ENCODE measurements around the gene XRCC4.
"Not testable (repeated sequence)": the region's sequence is repeated elsewhere in the genome, so short reads cannot be mapped to it uniquely, and the experiment has no call there.

XRCC4 gene

GRCh38 chr5:83337453-83338035, 260.2 kb downstream of the XRCC4 start:
- in situ Hi-C loops (cut with MboI; ENCODE audit: low sequenced_read_pairs), result no loop called here

DNA sequence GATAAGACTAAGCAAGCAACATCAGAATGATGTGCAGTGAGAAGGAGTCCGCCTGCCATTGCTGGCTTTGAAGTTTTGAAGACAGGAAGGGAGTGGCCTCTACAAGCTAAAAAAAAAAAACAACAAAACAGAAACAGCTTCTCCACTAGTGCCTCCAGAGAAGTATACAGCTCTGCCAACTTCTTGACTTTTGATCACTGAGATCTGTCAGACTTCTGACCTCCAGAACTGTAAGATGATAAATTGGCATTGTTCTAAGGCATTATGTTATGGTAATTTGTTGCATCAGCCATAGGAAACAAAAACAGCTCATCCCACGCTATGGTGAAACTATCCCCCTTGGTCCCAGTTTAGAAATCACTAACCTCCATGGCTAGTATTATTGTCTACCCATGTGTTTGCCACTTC, 263.2 kb downstream of the XRCC4 start:
- in situ Hi-C loops (cut with MboI; ENCODE audit: low sequenced_read_pairs), result no loop called here

DNA sequence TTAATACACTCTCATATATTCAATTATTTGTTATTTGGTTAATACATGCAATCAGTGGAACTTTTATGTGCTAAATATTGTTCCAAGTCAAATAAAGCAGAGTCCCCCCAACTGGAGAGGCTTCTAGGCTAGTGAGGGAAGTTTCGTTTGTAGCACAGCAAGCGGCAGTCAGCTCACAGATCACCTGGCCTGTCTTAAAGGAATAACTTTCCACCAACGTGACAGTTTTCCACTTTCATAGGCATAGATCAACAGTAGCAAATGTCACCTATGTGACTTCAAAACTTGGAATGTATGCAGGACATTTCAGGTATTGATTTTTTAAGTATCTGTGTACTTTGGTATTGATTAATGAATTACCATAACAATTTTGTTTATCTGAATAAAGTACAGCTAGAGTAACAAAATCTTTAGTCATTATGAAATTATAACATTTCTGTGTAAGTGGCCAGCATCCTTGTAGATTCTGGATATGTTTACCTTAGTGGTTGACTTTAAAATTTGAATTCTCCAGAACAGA, 264.5 kb downstream of the XRCC4 start:
- in situ Hi-C loops (cut with MboI; ENCODE audit: low sequenced_read_pairs), result no loop called here

DNA sequence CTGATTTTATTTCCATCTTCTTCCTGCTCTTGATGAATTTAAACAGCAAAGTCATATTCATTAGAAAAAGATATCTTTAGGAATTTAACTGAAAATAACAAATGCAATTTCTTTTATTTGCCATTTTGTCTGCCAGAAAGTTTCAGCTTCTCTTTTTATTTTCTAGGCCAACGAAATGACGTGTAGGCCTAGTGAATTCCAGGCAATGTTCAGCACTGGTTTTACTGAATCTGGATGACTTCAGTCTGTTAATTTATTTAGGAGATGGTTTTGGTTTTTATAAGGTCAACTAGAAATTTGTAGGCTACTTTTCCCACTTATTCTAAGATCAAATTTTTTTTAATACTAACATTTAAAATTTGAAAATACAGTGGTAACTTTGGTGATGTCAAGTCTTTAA, 265.1 kb downstream of the XRCC4 start:
- in situ Hi-C loops (cut with MboI; ENCODE audit: low sequenced_read_pairs), result no loop called here

- in situ Hi-C loops (cut with MboI; ENCODE audit: low sequenced_read_pairs), result no loop called here
These were observed 266.0 kb downstream of the XRCC4 start for GRCh38 chr5:83343299-83343698.

- in situ Hi-C loops (cut with MboI; ENCODE audit: low sequenced_read_pairs), result no loop called here
These were observed 268.1 kb downstream of the XRCC4 start for GRCh38 chr5:83345423-83345822.

- in situ Hi-C loops (cut with MboI; ENCODE audit: low sequenced_read_pairs), result no loop called here
These were observed 271.0 kb downstream of the XRCC4 start for GRCh38 chr5:83348281-83348780.

DNA sequence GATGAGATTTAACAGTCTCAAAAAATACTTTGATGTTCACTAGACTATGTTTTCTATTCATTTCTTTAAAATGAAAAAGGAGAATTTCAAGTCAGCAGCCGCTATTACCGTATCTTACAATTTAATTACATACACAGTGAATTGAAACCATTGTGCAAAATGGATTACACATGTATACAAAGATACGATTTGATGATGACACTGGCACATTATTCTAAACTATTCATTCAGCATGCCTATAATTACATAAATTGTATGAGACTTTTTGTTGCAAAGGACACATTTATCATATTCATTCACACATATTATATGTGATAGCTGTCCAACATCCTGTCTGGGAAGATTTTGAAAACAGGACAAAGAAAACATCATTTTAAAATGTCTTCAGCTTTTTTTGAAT, 275.9 kb downstream of the XRCC4 start:
- in situ Hi-C loops (cut with MboI; ENCODE audit: low sequenced_read_pairs), result no loop called here

DNA sequence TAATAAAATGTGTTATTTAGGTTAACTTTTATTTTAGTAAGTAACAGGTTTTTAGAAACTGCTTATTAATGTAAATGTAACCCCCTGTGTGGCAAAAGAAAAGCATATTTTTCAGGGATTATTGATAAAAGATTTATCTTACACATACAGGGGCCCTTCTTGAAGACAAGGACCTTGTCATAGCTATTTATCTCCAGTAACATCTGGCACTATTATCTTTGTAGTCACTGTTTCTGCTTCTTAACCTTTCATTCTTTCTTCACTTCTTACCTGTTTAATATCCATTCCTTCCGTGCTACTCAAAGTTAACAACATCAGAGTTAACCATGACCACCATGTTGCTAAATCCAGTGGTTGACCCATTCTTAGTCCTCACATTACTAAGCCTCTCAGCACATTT, 276.4 kb downstream of the XRCC4 start:
- in situ Hi-C loops (cut with MboI; ENCODE audit: low sequenced_read_pairs), result no loop called here

- in situ Hi-C loops (cut with MboI; ENCODE audit: low sequenced_read_pairs), result no loop called here
These were observed 277.6 kb downstream of the XRCC4 start for GRCh38 chr5:83354958-83355357.

DNA sequence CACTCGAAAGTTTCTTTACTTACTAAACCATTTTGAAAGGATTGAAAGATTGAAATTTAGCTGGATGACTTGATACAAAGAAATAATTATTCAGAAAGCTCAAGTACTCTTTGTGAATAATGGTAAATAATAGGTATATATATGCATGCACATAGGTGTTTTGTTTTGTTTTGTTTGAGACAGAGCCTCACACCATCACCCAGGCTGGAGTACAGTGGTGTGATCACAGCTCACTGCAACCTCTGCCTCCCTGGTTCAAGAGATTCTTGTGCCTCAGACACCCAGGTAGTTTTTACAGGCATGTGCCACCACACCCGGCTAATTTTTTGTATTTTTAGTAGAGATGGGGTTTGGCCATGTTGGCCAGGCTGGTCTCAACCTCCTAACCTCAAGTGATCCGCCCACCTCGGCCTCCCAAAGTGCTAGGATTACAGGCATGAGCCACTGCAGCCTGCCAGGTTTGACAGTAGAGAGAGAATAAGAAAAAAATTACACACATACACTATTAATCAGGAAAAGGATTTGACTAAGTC, 278.2 kb downstream of the XRCC4 start:
- in situ Hi-C loops (cut with MboI; ENCODE audit: low sequenced_read_pairs), result not testable (repeated sequence)

- in situ Hi-C loops (cut with MboI; ENCODE audit: low sequenced_read_pairs), result no loop called here
These were observed 280.4 kb downstream of the XRCC4 start for GRCh38 chr5:83357621-83358231.

DNA sequence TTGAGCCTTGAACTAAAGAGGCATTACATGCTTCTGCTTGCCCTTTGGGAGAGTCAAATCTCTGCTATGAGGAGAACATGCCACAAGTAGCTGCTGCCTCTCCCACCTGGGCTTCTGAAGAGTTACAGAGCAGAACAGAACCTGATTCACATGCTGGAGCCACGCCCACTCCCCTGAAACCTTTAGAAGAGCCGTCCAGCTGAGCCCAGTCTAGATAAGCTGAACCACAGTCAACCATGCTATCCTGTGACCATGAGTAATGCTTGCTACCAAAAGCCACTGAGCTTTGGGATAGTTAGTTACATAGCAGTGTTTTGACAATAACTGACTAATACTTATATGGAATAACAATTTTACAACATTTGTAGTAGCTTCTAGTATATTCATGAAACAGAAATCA, 283.2 kb downstream of the XRCC4 start:
- in situ Hi-C loops (cut with MboI; ENCODE audit: low sequenced_read_pairs), result no loop called here

DNA sequence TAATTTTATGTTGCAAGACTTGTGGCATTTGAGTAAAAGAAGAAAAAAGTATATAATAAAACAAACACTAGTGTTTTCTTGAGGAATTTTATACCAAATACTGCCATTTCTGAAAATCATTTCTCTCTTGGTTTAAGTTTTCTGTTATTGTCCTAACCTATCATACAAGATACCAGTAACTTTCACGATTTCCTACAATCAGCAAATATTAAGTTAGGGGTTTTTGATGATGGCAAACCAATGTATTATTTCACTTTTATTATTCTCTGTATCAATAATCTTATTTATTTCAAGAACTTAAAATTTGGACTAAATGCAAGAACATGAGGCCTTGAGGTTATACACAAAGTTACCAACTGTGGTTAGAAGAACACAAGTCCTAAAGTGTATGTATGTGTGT, 285.2 kb downstream of the XRCC4 start:
- in situ Hi-C loops (cut with MboI; ENCODE audit: low sequenced_read_pairs), result no loop called here

DNA sequence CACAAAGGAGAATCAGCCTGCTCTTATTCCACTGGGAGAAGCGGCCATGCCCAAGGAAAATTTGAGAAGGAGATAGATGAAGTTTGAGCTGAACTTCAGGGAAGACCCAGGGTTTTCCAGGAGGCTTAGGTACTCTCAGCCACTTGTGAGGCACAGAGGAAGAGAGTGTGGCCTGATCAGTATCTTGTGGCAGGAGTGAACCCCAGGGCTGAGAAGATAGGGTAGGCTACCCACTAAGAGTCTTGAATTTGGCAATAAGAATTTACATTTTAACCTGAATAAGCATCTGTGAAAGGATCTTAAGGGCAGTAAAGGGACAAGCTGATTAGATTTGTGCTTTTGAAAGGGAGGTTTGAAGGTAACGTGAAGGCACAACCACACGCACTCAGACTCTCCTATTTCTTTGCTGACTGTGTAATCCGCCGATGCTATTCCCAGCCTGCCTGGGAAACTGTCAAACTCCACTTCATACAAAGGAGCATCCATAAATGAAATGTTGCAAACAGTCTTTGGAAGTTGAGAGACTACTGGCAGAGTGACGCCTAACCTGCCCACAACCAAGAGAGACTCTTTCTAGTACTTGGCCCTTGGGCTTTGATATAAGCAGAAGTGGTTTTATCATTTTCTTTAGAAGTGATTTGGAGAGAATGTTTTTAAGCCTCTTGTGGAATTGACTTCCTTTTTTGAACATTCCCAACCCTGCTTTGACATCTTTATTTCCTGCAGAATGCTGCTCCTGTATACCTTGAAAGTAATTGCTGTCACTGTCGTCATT, 286.0 kb downstream of the XRCC4 start:
- in situ Hi-C loops (cut with MboI; ENCODE audit: low sequenced_read_pairs), result no loop called here

GRCh38 chr5:83363886-83364275, 286.5 kb downstream of the XRCC4 start:
- in situ Hi-C loops (cut with MboI; ENCODE audit: low sequenced_read_pairs), result no loop called here

- in situ Hi-C loops (cut with MboI; ENCODE audit: low sequenced_read_pairs), result no loop called here
These were observed 287.3 kb downstream of the XRCC4 start for GRCh38 chr5:83364312-83365299.

GRCh38 chr5:83368319-83368718, 291.0 kb downstream of the XRCC4 start:
- in situ Hi-C loops (cut with MboI; ENCODE audit: low sequenced_read_pairs), result no loop called here

DNA sequence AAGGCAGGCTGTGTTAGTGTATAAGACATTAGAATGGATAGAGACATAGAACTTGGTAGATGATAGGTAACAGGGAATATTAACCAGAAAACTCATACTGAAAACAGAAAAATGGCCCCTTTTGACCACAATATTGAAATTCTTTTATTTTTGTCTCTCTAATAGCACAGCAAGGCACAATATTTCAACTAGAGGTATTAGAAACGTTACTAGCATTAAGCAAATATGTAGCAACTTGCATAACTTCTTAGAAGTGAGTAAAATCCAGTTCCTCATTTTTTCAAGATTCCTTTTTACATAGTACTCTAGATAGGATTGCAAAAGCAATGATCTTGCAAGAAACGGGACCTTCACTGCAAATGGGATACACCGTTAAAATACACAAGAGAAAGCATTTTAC, 291.5 kb downstream of the XRCC4 start:
- in situ Hi-C loops (cut with MboI; ENCODE audit: low sequenced_read_pairs), result no loop called here

GRCh38 chr5:83370957-83371356, 293.6 kb downstream of the XRCC4 start:
- in situ Hi-C loops (cut with MboI; ENCODE audit: low sequenced_read_pairs), result no loop called here
